ENCODE measurements around the gene GRM1.

GRM1 gene

GRCh38 chr6:146191166-146191565 is 162.3 kb downstream of the GRM1 start:
- no peak overlapping the region for H3K27ac ChIP-seq
- H3K4me3 ChIP-seq (ENCODE audit: low read depth, low read length), result no peak overlapping the region
- TF ChIP-seq, protein P1, sequence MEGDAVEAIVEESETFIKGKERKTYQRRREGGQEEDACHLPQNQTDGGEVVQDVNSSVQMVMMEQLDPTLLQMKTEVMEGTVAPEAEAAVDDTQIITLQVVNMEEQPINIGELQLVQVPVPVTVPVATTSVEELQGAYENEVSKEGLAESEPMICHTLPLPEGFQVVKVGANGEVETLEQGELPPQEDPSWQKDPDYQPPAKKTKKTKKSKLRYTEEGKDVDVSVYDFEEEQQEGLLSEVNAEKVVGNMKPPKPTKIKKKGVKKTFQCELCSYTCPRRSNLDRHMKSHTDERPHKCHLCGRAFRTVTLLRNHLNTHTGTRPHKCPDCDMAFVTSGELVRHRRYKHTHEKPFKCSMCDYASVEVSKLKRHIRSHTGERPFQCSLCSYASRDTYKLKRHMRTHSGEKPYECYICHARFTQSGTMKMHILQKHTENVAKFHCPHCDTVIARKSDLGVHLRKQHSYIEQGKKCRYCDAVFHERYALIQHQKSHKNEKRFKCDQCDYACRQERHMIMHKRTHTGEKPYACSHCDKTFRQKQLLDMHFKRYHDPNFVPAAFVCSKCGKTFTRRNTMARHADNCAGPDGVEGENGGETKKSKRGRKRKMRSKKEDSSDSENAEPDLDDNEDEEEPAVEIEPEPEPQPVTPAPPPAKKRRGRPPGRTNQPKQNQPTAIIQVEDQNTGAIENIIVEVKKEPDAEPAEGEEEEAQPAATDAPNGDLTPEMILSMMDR (IDR thresholded peaks at IDR 0.05; ENCODE audit: low read depth, low read length, missing control alignments), result no peak
- H3K36me3 ChIP-seq (replicated peaks), result no peaks in the 10 kb centered on the region
- no peak for DNase-seq
- H3K27me3 ChIP-seq (replicated peaks), result no peaks in the 10 kb centered on the region
- in situ Hi-C loops (cut with HindIII; ENCODE audit: low pct_ligation_motif_present, low sequenced_read_pairs), result no loop called here

GRCh38 chr6:146191612-146192011 is 162.8 kb downstream of the GRM1 start:
- no peaks in the 10 kb centered on the region for H3K36me3 ChIP-seq (replicated peaks)
- DNase-seq, result no peak
- no peak overlapping the region for H3K27ac ChIP-seq
- H3K27me3 ChIP-seq (replicated peaks), result no peaks in the 10 kb centered on the region
- TF ChIP-seq, protein P1 (IDR thresholded peaks at IDR 0.05; ENCODE audit: low read depth, low read length, missing control alignments), result no peak
- H3K4me3 ChIP-seq (ENCODE audit: low read depth, low read length), result no peak overlapping the region
- in situ Hi-C loops (cut with HindIII; ENCODE audit: low pct_ligation_motif_present, low sequenced_read_pairs), result no loop called here

GRCh38 chr6:146194434-146194833 is 165.6 kb downstream of the GRM1 start:
- no peaks in the 10 kb centered on the region for H3K27me3 ChIP-seq (replicated peaks)
- no peak overlapping the region for H3K4me3 ChIP-seq (ENCODE audit: low read depth, low read length)
- no peaks in the 10 kb centered on the region for H3K36me3 ChIP-seq (replicated peaks)
- in situ Hi-C loops (cut with HindIII; ENCODE audit: low pct_ligation_motif_present, low sequenced_read_pairs), result no loop called here
- DNase-seq, result no peak
- TF ChIP-seq, protein P1 (IDR thresholded peaks at IDR 0.05; ENCODE audit: low read depth, low read length, missing control alignments), result no peak
- no peak overlapping the region for H3K27ac ChIP-seq

GRCh38 chr6:146200176-146200575 is 171.3 kb downstream of the GRM1 start:
- Histone ChIP-seq H3K4me3 (ENCODE audit: low read depth, low read length) (no peak overlapping the region), H3K36me3 (replicated peaks) (no peaks in the 10 kb centered on the region), H3K27me3 (replicated peaks) (no peaks in the 10 kb centered on the region), H3K27ac (no peak overlapping the region)
- DNase-seq, result peak; percentile 3
- in situ Hi-C loops (cut with HindIII; ENCODE audit: low pct_ligation_motif_present, low sequenced_read_pairs), result no loop called here
- TF ChIP-seq, protein P1 (IDR thresholded peaks at IDR 0.05; ENCODE audit: low read depth, low read length, missing control alignments), result no peak

DNA sequence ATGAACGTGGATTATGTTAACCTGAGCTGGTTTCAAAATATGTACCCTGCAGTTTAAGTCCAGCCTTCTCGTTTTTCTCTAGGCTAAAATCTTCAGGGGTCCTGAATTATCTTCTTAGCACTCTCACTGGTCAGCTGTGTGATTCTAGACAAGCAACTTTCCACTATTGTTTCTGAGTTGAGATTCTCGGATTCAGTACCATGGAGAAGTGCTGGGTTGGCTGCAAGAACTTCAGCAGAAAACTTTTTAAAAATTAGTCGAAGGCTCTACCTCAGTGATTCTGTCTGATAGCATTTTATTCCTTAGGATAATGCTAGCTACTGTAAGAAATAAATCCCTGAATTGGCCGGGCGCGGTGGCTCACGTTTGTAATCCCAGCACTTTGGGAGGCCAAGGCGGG is 173.7 kb downstream of the GRM1 start:
- Histone ChIP-seq H3K27ac (no peak overlapping the region), H3K4me3 (ENCODE audit: low read depth, low read length) (no peak overlapping the region), H3K27me3 (replicated peaks) (no peaks in the 10 kb centered on the region), H3K36me3 (replicated peaks) (no peaks in the 10 kb centered on the region)
- in situ Hi-C loops (cut with HindIII; ENCODE audit: low pct_ligation_motif_present, low sequenced_read_pairs), result no loop called here
- DNase-seq, result no peak
- TF ChIP-seq, protein P1 (IDR thresholded peaks at IDR 0.05; ENCODE audit: low read depth, low read length, missing control alignments), result no peak

DNA sequence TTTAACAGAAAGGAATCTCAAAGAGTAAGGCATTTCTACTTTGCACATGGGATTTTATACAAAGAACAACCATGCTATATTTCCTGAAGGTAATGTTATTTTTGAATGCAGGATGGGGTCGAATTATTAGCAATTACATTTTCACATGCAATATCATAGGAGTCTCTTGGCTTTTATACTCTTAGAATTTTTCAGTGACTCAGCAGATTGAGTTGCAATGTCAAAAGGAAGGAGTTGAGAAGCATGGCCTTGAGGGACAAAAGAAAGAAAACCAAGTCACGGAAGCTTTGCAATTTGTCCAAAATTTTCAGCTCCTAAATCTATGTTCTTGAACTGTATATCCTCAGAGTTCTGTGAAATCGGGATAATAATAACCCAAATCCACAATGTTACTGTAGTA is 181.1 kb downstream of the GRM1 start:
- Histone ChIP-seq H3K36me3 (replicated peaks) (no peaks in the 10 kb centered on the region), H3K27ac (no peak overlapping the region), H3K27me3 (replicated peaks) (no peaks in the 10 kb centered on the region), H3K4me3 (ENCODE audit: low read depth, low read length) (no peak overlapping the region)
- DNase-seq, result no peak
- TF ChIP-seq, protein P1 (IDR thresholded peaks at IDR 0.05; ENCODE audit: low read depth, low read length, missing control alignments), result no peak
- in situ Hi-C loops (cut with HindIII; ENCODE audit: low pct_ligation_motif_present, low sequenced_read_pairs), result no loop called here
